K562 (cell line): ENCODE measurements around the gene ARHGEF18. TPM values are rescaled to one million over a fixed set of nuclear protein-coding genes. Genes with fewer than 3 reads are reported as not detected.

Source experiments
- ETV5 ChIP-seq: sonication (generic); formaldehyde crosslinking; IDR thresholded peaks from 2 replicates; pipeline ENCODE4 v1.4.0; 2020; ENCODE audit warnings: low read depth, mild to moderate bottlenecking, missing genetic modification reagents
- FOXA3 ChIP-seq, 2 experiments: fragments of 450-650 bp in 1 of 2; sonication (generic) in 1 of 2; formaldehyde crosslinking; IDR thresholded peaks in 1 of 2; conservative IDR thresholded peaks in 1 of 2; 2 replicates each; pipeline versions ENCODE4 v1.4.0 to v1.8.0; 2020 to 2022; ENCODE audit warnings: mild to moderate bottlenecking in 2 of 2, missing genetic modification reagents in 1 of 2
- MTF1 ChIP-seq: fragments of 250-450 bp; sonication (Bioruptor Pico); IDR thresholded peaks from 2 replicates; pipeline ENCODE4 v1.9.0; 2021; ENCODE audit warnings: moderate library complexity, mild to moderate bottlenecking, inconsistent platforms, borderline replicate concordance
- NR2F6 ChIP-seq: fragments of 450-650 bp; formaldehyde crosslinking; IDR thresholded peaks from 2 replicates; pipeline ENCODE4 v1.4.0; 2020; ENCODE audit warnings: mild to moderate bottlenecking
- SRSF7 ChIP-seq: fragments of 200-400 bp; formaldehyde crosslinking; optimal IDR thresholded peaks from 2 replicates; pipeline ENCODE3; 2017; ENCODE audit warnings: mild to moderate bottlenecking, low read depth, low read length
- TEAD2 ChIP-seq: fragments of 450-650 bp; IDR thresholded peaks from 2 replicates; pipeline ENCODE4 v1.6.1; 2016; ENCODE audit warnings: missing genetic modification characterization, control low read depth, missing compliant biosample characterization
- polyA plus RNA-seq, 8 experiments: library from polyadenylated mRNA; depleted of rRNA in 4 of 8; stranded (reverse) in 5 of 8; unstranded in 3 of 8; fragments of >200 nt; fragmentation: Nextera tagmentation in 2 of 8; fragmentation: Illumina TruSeq in 1 of 8; extraction: Ambion mirVana in 2 of 8; extraction: Trizol in 1 of 8; gene quantifications; 2 replicates each; pipeline versions ENCODE4 v1.2.1 to v1.2.3, GENCODE V29; 2011 to 2014; ENCODE audit warnings: inconsistent platforms in 1 of 8, missing spikeins in 1 of 8
- total RNA-seq, 7 experiments: library from RNA; depleted of rRNA in 6 of 7; stranded (reverse); fragments of >200 nt in 6 of 7; fragmentation: Illumina TruSeq in 2 of 7; extraction: Trizol in 2 of 7; gene quantifications; 2 replicates each; pipeline versions ENCODE4 v1.2.1 to v1.2.3, GENCODE V29; 2011 to 2021; ENCODE audit warnings: low replicate concordance in 1 of 7
- TF ChIP-seq, protein P1 (sequence below): sonication (generic); formaldehyde crosslinking; IDR thresholded peaks from 2 replicates; pipeline ENCODE4 v1.8.1; 2023; ENCODE audit warnings: missing genetic modification reagents, mild to moderate bottlenecking, borderline replicate concordance
- TF ChIP-seq, protein P2 (sequence below): sonication (generic); formaldehyde crosslinking; IDR thresholded peaks from 2 replicates; pipeline ENCODE4 v1.8.0; 2022; ENCODE audit warnings: mild to moderate bottlenecking, missing genetic modification reagents

Gene ARHGEF18
- total and polyA plus RNA-seq, 9 of the 15 experiments (the other 6 are each of a cell fraction or from before 2014, with no cell fraction given): 0.04 to 16.5 (median 4.5) TPM

DNA sequence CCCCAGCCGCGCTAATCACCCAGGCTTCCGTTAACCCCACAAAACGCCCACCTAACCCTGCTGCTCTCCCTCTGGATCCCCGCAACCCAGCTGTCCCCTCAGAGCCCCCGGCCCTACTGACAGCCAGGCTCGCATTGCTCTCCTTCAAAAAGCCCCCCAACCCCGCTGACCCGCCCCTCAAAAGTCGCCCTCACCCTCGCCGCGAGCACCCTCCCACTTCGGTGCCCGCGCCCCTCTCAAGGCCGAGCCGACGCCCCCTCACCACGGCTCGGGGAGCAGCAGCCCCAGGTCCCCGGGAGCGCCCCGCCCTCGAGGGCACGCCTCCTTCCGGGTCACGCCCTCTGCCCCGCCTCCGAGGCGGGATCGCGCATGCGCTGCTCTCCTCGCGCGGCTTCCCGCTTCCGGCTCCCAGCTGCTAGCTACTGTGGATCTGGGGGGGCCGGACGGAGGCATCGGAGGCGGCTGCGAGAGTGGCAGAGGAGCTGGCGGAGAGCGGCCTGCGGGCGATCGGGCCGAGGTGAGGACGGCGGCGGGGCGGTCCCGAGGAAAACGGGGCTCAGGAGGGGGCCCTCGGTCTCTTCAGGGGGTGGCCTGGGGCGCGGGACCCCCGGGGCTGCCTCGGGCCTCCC is 46.1 kb downstream of the ARHGEF18 start (continued):
- TF ChIP-seq, protein P1, sequence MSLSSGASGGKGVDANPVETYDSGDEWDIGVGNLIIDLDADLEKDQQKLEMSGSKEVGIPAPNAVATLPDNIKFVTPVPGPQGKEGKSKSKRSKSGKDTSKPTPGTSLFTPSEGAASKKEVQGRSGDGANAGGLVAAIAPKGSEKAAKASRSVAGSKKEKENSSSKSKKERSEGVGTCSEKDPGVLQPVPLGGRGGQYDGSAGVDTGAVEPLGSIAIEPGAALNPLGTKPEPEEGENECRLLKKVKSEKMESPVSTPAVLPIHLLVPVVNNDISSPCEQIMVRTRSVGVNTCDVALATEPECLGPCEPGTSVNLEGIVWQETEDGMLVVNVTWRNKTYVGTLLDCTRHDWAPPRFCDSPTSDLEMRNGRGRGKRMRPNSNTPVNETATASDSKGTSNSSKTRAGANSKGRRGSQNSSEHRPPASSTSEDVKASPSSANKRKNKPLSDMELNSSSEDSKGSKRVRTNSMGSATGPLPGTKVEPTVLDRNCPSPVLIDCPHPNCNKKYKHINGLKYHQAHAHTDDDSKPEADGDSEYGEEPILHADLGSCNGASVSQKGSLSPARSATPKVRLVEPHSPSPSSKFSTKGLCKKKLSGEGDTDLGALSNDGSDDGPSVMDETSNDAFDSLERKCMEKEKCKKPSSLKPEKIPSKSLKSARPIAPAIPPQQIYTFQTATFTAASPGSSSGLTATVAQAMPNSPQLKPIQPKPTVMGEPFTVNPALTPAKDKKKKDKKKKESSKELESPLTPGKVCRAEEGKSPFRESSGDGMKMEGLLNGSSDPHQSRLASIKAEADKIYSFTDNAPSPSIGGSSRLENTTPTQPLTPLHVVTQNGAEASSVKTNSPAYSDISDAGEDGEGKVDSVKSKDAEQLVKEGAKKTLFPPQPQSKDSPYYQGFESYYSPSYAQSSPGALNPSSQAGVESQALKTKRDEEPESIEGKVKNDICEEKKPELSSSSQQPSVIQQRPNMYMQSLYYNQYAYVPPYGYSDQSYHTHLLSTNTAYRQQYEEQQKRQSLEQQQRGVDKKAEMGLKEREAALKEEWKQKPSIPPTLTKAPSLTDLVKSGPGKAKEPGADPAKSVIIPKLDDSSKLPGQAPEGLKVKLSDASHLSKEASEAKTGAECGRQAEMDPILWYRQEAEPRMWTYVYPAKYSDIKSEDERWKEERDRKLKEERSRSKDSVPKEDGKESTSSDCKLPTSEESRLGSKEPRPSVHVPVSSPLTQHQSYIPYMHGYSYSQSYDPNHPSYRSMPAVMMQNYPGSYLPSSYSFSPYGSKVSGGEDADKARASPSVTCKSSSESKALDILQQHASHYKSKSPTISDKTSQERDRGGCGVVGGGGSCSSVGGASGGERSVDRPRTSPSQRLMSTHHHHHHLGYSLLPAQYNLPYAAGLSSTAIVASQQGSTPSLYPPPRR: no peak
- TF ChIP-seq ETV5 (CRISPR knock-in tag) (peak; percentile 39; the same call in 1 of the 2 replicates), MTF1 (CRISPR knock-in tag) (no peak), TEAD2 (no peak), SRSF7 (no peak), NR2F6 (no peak), FOXA3 (CRISPR knock-in tag; conservative IDR thresholded peaks at IDR 0.05 in 1 of 2, IDR thresholded peaks at IDR 0.05 in 1 of 2) (no peak)
- TF ChIP-seq, protein P2, sequence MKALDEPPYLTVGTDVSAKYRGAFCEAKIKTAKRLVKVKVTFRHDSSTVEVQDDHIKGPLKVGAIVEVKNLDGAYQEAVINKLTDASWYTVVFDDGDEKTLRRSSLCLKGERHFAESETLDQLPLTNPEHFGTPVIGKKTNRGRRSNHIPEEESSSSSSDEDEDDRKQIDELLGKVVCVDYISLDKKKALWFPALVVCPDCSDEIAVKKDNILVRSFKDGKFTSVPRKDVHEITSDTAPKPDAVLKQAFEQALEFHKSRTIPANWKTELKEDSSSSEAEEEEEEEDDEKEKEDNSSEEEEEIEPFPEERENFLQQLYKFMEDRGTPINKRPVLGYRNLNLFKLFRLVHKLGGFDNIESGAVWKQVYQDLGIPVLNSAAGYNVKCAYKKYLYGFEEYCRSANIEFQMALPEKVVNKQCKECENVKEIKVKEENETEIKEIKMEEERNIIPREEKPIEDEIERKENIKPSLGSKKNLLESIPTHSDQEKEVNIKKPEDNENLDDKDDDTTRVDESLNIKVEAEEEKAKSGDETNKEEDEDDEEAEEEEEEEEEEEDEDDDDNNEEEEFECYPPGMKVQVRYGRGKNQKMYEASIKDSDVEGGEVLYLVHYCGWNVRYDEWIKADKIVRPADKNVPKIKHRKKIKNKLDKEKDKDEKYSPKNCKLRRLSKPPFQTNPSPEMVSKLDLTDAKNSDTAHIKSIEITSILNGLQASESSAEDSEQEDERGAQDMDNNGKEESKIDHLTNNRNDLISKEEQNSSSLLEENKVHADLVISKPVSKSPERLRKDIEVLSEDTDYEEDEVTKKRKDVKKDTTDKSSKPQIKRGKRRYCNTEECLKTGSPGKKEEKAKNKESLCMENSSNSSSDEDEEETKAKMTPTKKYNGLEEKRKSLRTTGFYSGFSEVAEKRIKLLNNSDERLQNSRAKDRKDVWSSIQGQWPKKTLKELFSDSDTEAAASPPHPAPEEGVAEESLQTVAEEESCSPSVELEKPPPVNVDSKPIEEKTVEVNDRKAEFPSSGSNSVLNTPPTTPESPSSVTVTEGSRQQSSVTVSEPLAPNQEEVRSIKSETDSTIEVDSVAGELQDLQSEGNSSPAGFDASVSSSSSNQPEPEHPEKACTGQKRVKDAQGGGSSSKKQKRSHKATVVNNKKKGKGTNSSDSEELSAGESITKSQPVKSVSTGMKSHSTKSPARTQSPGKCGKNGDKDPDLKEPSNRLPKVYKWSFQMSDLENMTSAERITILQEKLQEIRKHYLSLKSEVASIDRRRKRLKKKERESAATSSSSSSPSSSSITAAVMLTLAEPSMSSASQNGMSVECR (CRISPR knock-in tag): peak; percentile 79
